Measurements from ENCODE around the gene GKN1.

GKN1 gene

DNA sequence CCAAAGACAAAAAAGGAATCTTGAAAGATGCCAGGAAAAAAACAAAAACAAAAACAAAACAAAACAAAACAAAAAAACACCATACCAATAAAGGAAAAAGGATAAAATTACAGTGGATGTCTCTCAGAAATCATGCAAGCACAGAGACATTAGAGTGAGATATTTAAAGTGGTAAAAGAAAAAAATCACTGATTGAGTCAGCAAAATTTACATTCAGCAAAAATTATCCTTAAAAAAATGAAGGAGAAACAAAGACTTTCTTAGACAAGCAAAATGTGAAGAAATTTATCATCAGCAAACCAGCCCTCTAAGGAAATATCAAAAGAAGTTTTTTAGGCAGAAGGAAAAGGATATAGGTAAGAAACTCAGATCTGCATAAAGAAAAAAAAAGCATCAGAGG lies 10.2 kb upstream of the GKN1 start:
- Histone ChIP-seq H3K27ac (no peak overlapping the region), H3K27me3 (ENCODE audit: insufficient read depth, low read depth, severe bottlenecking) (peaks cover 4% of the 10 kb centered on the region), H3K9me3 (ENCODE audit: severe bottlenecking) (no peaks in the 10 kb centered on the region), H3K4me3 (ENCODE audit: low read depth, low read length) (no peak overlapping the region), H3K36me3 (no peaks in the 10 kb centered on the region)
- TF ChIP-seq, protein P1, sequence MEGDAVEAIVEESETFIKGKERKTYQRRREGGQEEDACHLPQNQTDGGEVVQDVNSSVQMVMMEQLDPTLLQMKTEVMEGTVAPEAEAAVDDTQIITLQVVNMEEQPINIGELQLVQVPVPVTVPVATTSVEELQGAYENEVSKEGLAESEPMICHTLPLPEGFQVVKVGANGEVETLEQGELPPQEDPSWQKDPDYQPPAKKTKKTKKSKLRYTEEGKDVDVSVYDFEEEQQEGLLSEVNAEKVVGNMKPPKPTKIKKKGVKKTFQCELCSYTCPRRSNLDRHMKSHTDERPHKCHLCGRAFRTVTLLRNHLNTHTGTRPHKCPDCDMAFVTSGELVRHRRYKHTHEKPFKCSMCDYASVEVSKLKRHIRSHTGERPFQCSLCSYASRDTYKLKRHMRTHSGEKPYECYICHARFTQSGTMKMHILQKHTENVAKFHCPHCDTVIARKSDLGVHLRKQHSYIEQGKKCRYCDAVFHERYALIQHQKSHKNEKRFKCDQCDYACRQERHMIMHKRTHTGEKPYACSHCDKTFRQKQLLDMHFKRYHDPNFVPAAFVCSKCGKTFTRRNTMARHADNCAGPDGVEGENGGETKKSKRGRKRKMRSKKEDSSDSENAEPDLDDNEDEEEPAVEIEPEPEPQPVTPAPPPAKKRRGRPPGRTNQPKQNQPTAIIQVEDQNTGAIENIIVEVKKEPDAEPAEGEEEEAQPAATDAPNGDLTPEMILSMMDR (IDR thresholded peaks at IDR 0.05; ENCODE audit: low read depth, low read length) = no peak
- no peak for DNase-seq

DNA sequence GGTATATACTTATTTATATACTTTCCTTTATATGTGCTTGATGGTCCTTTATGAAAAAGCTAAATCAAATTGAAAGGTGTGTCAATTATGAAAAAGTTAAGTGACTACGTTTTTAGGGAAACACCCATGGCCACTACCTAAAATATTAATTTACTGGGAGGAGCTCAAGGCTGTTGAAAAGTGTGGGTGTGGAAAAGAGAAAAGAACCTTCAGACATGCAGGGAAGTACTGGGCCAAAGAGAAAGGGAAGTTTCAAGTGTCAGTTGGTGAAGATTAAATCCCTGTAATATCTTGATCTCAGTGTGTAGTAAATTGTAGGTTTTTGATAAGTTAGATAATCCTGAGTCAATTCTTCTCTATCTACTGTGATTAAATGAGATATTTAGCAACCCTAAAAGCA lies 6.2 kb upstream of the GKN1 start:
- Histone ChIP-seq H3K4me3 (ENCODE audit: low read depth, low read length) (no peak overlapping the region), H3K27me3 (ENCODE audit: insufficient read depth, low read depth, severe bottlenecking) (peaks cover 4% of the 10 kb centered on the region), H3K36me3 (no peaks in the 10 kb centered on the region), H3K27ac (no peak overlapping the region), H3K9me3 (ENCODE audit: severe bottlenecking) (no peaks in the 10 kb centered on the region)
- TF ChIP-seq, protein P1 (IDR thresholded peaks at IDR 0.05; ENCODE audit: low read depth, low read length) = no peak
- DNase-seq = no peak

DNA sequence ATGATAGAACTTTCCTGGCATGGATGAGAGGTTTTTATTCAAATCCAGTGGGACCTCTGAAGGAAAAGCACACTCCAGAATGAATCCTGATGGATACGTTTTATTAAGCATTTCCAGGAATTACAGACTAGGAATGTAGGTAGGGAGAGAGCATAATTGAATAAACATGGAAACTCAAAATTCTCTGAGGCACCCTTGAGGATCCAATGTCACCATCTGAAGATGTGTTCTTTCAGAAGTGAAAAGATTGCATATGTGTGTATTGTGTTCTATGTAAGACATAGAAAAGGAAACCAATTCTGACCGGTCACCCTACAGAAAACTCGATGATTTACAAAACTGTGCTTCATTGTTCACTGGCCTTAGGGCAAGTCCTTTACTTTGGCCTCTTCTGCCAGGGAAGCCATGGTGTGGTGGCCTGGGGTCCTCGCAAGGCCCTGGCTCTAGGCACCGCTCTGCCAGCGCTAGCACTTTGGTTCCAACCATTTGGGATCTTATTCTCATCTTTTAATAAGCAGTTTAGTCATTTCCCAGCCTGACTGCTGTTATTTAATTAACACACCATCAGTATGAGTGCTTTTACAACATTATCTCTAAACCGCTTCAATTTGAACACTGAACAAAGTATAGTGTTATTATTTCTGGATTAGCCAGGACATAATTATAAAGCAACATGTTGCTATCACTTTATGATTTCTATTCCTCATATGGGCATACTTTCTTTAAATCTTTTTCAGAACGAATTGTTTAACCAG lies 4.5 kb upstream of the GKN1 start:
- Histone ChIP-seq H3K9me3 (ENCODE audit: severe bottlenecking) (no peaks in the 10 kb centered on the region), H3K27me3 (ENCODE audit: insufficient read depth, low read depth, severe bottlenecking) (peaks cover 16% of the 10 kb centered on the region), H3K4me3 (ENCODE audit: low read depth, low read length) (no peak overlapping the region), H3K36me3 (no peaks in the 10 kb centered on the region), H3K27ac (no peak overlapping the region)
- no peak for DNase-seq
- TF ChIP-seq, protein P1 (IDR thresholded peaks at IDR 0.05; ENCODE audit: low read depth, low read length) = no peak

DNA sequence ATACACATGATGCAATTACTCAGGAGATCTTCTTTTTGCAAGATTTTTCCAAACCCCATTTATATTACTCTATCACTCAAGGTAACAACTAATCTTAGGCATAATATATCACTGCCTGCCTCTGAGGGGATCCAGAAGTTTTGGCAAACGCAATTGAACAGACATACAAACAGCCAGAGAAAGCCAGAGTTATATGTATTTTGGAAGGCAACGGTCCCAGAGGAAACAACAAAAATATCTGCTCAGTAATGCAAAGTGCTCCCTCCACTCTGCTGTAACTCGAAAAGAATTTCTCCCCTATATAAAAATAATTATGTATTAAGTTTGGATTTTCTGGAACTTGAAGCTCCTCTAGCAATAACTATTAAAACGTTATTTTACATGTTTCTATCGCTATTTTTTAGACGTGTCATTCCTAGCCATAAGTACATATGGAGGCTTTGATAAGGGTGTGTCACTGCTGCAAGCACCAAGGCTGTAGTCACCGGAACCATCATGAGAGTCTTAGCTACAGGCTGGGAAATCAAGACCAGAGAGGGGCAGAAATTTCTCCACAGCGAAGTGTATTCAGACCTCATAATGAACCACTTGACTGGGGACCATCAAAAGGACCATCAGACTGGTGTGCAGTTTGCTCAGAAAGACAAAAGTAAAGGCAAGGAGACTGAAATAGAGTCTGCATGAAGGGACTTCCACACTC lies 3.7 kb upstream of the GKN1 start:
- peaks cover 21% of the 10 kb centered on the region for H3K27me3 ChIP-seq (ENCODE audit: insufficient read depth, low read depth, severe bottlenecking)
- H3K27ac ChIP-seq = no peak overlapping the region
- H3K36me3 ChIP-seq = no peaks in the 10 kb centered on the region
- no peak overlapping the region for H3K4me3 ChIP-seq (ENCODE audit: low read depth, low read length)
- no peaks in the 10 kb centered on the region for H3K9me3 ChIP-seq (ENCODE audit: severe bottlenecking)
- DNase-seq = no peak
- TF ChIP-seq, protein P1 (IDR thresholded peaks at IDR 0.05; ENCODE audit: low read depth, low read length) = no peak

DNA sequence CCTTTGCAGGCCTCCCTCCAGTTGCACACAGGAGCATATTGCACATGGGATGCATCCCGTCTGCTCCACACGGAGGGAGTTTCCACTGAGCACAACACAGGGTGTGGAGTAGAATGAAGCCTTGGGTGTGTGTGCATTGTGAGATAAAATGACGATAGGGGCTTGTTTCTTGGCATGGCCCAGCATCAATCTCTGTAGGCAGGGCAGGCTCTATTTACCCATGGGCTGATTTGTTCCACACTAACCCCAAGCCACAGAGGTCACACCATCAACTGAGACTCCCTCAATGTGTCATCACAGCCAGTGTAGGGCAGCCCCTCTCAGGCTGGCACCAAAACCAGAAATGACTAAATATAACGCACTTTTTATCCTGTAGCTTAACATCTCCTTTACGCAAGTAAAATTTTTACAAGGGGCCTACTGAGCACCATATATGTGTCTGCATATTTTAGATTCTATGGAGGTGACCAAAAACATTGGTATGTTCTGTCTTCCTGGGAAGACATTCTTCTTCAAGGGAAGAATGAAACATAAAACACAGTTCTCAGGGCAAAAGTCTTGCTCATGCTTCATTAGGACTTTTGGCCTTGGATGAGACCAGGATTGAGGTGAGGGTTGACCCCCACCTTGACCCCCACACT lies 2.7 kb upstream of the GKN1 start:
- Histone ChIP-seq H3K4me3 (ENCODE audit: low read depth, low read length) (no peak overlapping the region), H3K36me3 (no peaks in the 10 kb centered on the region), H3K9me3 (ENCODE audit: severe bottlenecking) (no peaks in the 10 kb centered on the region), H3K27me3 (ENCODE audit: insufficient read depth, low read depth, severe bottlenecking) (peaks cover 21% of the 10 kb centered on the region), H3K27ac (no peak overlapping the region)
- TF ChIP-seq, protein P1 (IDR thresholded peaks at IDR 0.05; ENCODE audit: low read depth, low read length) = no peak
- DNase-seq = no peak
